CD4-positive, alpha-beta T cell treated with Interleukin-4 for 1 hour (primary cell): ENCODE data around the gene RTP3.
"Not testable (repeated sequence)": the region's sequence is repeated elsewhere in the genome, so short reads cannot be mapped to it uniquely, and the experiment has no call there.

Experiments used
- DNase-seq, 2 donors: peaks; one replicate each; pipeline ENCODE4 v3.0.0-alpha.2; 2020 to 2022

RTP3 gene

DNA sequence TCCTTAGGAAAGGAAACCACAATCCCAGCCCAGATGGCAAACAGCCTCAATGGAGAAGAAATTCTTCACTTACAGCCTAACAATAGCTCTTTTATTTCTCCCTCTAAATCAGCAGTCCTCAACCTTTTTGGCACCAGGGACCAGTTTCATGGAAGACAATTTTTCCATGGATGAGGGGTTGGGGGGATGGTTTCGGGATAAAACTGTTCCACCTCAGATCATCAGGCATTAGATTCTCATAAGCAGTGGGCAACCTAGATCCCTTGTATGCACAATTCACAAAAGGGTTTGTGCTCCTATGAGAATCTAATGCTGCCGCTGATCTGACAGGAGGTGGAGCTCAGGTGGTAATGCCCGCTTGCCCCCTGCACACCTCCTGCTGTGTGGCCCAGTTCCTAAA lies 50.8 kb downstream of the RTP3 start:
- DNase-seq = not testable (repeated sequence)

DNA sequence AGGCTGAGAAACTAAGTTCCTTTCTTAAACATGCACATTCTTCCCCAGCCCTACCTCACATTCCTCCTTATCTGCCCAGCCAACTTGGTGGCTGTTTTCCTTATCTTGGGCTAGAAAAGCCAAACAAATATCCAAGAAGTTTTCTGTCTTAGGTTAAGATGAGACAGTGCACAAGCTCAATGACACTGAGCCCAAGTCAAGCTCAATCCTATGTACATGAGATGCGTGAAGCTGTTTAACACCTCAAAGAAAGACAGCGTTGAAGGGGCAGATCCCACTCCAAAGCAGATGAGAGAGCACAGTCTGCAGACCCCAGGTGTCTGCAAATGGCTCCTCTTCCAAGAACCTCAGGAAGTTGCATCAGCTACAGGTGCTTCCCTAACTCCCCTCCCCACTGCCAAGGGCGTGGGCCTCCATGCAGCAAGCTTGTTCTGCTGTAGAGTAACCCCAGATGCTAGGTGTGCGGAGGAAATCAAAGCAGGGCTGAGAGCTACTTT lies 51.7 kb downstream of the RTP3 start:
- DNase-seq = no peak

DNA sequence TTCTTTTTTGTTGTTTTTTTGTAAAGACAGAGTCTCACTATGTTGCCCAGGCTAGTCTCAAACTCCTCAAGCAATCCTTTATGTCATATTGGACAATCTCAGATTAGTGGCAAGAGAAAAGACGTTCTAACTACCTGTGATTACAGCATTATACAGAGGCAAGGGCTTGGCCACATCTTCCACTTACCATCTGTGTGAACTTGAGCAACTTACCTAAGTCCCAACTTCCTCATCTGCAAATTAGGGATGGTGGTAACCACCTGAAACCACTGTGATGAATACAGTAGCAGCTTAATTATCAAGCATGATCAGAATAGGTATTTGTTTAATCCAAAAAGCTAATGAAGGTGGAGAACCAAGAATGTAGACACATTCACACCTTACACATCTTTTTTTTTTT lies 52.2 kb downstream of the RTP3 start:
- DNase-seq = no peak
